SK-N-SH (cell line): ENCODE measurements around the gene GSS. TPM values are rescaled to one million over a fixed set of nuclear protein-coding genes. Genes with fewer than 3 reads are reported as not detected.

ENCODE experiments used
- CTCF ChIA-PET: fragments of 300-600, 350-600 bp; formaldehyde crosslinking; extraction: SDS; loops from one replicate; lab custom pipeline; 2021; lab: Yijun Ruan, JAX
- POLR2A ChIA-PET: fragments of 350-600 bp; sonication (Branson Sonifier 250); formaldehyde crosslinking; extraction: SDS; loops from one replicate; lab custom pipeline; 2020; ENCODE audit warnings: antibody characterized with exemption, inconsistent platforms; lab: Yijun Ruan, JAX
- DNase-seq: peaks from one replicate; pipeline ENCODE4 v3.0.0; 2012
- H2AFZ ChIP-seq: fragments of 200-600 bp; sonication (generic); 2 replicates; pipeline ENCODE4 v1.8.1; 2016; ENCODE audit warnings: antibody characterized with exemption, mild to moderate bottlenecking, low read depth
- H3F3A ChIP-seq: fragments of 200-600 bp; sonication (generic); replicated peaks from 2 replicates; pipeline ENCODE3; 2016; ENCODE audit warnings: antibody characterized with exemption, mild to moderate bottlenecking; ENCODE audit not compliant: insufficient read depth
- H3K27ac ChIP-seq, 2 experiments: fragments of 200-500 bp in 1 of 2; fragments of 200-600 bp in 1 of 2; sonication (Bioruptor generic) in 1 of 2; sonication (generic), shearing (Covaris generic) in 1 of 2; 2 replicates each; pipeline versions ENCODE4 v1.5.1 to v1.6.1; 2014 to 2016; ENCODE audit warnings: low read depth in 2 of 2, inconsistent platforms in 1 of 2, low read length in 1 of 2, mild to moderate bottlenecking in 1 of 2, mixed read lengths in 1 of 2
- H3K27me3 ChIP-seq: fragments of 200-600 bp; sonication (generic), shearing (Covaris generic); 2 replicates; pipeline ENCODE4 v1.6.1; 2016; ENCODE audit warnings: mixed run types; ENCODE audit not compliant: insufficient read depth
- H3K36me3 ChIP-seq, 2 experiments: fragments of 200-500 bp in 1 of 2; fragments of 200-600 bp in 1 of 2; sonication (Bioruptor generic) in 1 of 2; sonication (generic) in 1 of 2; replicated peaks in 1 of 2; 2 replicates each; pipeline versions ENCODE3 to v1.5.1; 2014 to 2016; ENCODE audit warnings: low read length in 1 of 2, mild to moderate bottlenecking in 1 of 2; ENCODE audit not compliant: insufficient read depth in 2 of 2, control insufficient read depth in 1 of 2
- H3K4me1 ChIP-seq, 2 experiments: fragments of 200-500 bp in 1 of 2; fragments of 200-600 bp in 1 of 2; sonication (Bioruptor generic) in 1 of 2; sonication (generic), shearing (Covaris generic) in 1 of 2; 2 replicates each; pipeline versions ENCODE4 v1.5.1 to v1.6.1; 2014 to 2016; ENCODE audit warnings: low read depth in 1 of 2, low read length in 1 of 2, mixed run types in 1 of 2; ENCODE audit not compliant: insufficient read depth in 2 of 2, control insufficient read depth in 1 of 2
- H3K4me2 ChIP-seq: fragments of 200-600 bp; sonication (generic), shearing (Covaris generic); 2 replicates; pipeline ENCODE4 v1.6.1; 2017; ENCODE audit warnings: mixed run types
- H3K4me3 ChIP-seq, 2 experiments: fragments of 200-500 bp in 1 of 2; fragments of 200-600 bp in 1 of 2; sonication (Bioruptor generic) in 1 of 2; sonication (generic), shearing (Covaris generic) in 1 of 2; 2 replicates each; pipeline versions ENCODE4 v1.5.1 to v1.8.1; 2014 to 2016; ENCODE audit warnings: low read depth in 2 of 2, inconsistent platforms in 1 of 2, low read length in 1 of 2, mild to moderate bottlenecking in 1 of 2, mixed read lengths in 1 of 2, moderate library complexity in 1 of 2
- H3K79me2 ChIP-seq: fragments of 200-600 bp; sonication (generic); 2 replicates; pipeline ENCODE4 v1.8.1; 2017; ENCODE audit warnings: mild to moderate bottlenecking; ENCODE audit not compliant: insufficient read depth
- H3K9ac ChIP-seq: fragments of 200-600 bp; sonication (generic); 2 replicates; pipeline ENCODE4 v1.6.1; 2017; ENCODE audit warnings: mixed run types
- H3K9me2 ChIP-seq: fragments of 200-600 bp; sonication (generic); 2 replicates; pipeline ENCODE4 v1.6.1; 2017; ENCODE audit warnings: mixed run types
- H3K9me3 ChIP-seq: fragments of 200-600 bp; sonication (generic); 2 replicates; pipeline ENCODE4 v1.6.1; 2017; ENCODE audit warnings: mixed run types, mild to moderate bottlenecking, moderate library complexity
- H4K20me1 ChIP-seq: fragments of 200-600 bp; sonication (generic); 2 replicates; pipeline ENCODE4 v1.6.1; 2017; ENCODE audit warnings: mild to moderate bottlenecking, mixed run types; ENCODE audit not compliant: insufficient read depth
- CHD2 ChIP-seq: fragments of 150-350 bp; IDR thresholded peaks from 2 replicates; pipeline ENCODE4 v1.6.1; 2018; ENCODE audit warnings: low read length; ENCODE audit not compliant: partially characterized antibody
- CTCF ChIP-seq: fragments of 200-600 bp; sonication (generic); IDR thresholded peaks from 2 replicates; pipeline ENCODE4 v1.6.1; 2017; ENCODE audit warnings: antibody characterized with exemption, mild to moderate bottlenecking, moderate library complexity
- EZH2phosphoT487 ChIP-seq: fragments of 200-600 bp; sonication (generic); IDR thresholded peaks from 2 replicates; pipeline ENCODE4 v1.6.1; 2017; ENCODE audit warnings: low read depth, mixed run types, mild to moderate bottlenecking, antibody characterized with exemption, moderate library complexity, borderline replicate concordance
- FOXJ3 ChIP-seq: sonication (generic); formaldehyde crosslinking; IDR thresholded peaks from 2 replicates; pipeline ENCODE4 v1.5.1; 2020; ENCODE audit warnings: mild to moderate bottlenecking, missing genetic modification reagents
- GABPA ChIP-seq: IDR thresholded peaks from 2 replicates; pipeline ENCODE4 v1.4.0; 2012; ENCODE audit warnings: low read depth, mild to moderate bottlenecking
- GATA2 ChIP-seq: sonication (generic); formaldehyde crosslinking; IDR thresholded peaks from 2 replicates; pipeline ENCODE4 v1.5.0; 2020; ENCODE audit warnings: mild to moderate bottlenecking, missing genetic modification reagents
- MEF2A ChIP-seq: IDR thresholded peaks from 2 replicates; pipeline ENCODE4 v1.4.0; 2012; ENCODE audit warnings: low read depth, borderline replicate concordance
- MXI1 ChIP-seq: IDR thresholded peaks from 2 replicates; pipeline ENCODE4 v1.6.1; 2012; ENCODE audit warnings: mild to moderate bottlenecking, low read depth, low read length, improper control_type of control experiment
- RAD21 ChIP-seq: IDR thresholded peaks from 2 replicates; pipeline ENCODE4 v1.6.1; 2012; ENCODE audit warnings: mild to moderate bottlenecking, low read length
- RXRA ChIP-seq: IDR thresholded peaks from 2 replicates; pipeline ENCODE4 v1.4.0; 2012; ENCODE audit warnings: low read depth, mild to moderate bottlenecking, borderline replicate concordance
- TAF1 ChIP-seq: IDR thresholded peaks from 2 replicates; pipeline ENCODE4 v1.6.1; 2012; ENCODE audit warnings: low read depth, mild to moderate bottlenecking, low read length, moderate library complexity, borderline replicate concordance
- TEAD4 ChIP-seq: IDR thresholded peaks from 2 replicates; pipeline ENCODE4 v1.4.0; 2012; ENCODE audit warnings: mild to moderate bottlenecking, borderline replicate concordance; ENCODE audit not compliant: insufficient read depth
- WGBS: methylation state at CpG from one replicate; pipeline ENCODE4 v1.1.6; 2017; ENCODE audit warnings: low lambda C conversion rate; 5-methylcytosine and 5-hydroxymethylcytosine counted together
- polyA plus RNA-seq, 3 experiments: library from polyadenylated mRNA; depleted of rRNA; stranded (reverse); fragments of >200 nt; gene quantifications; 2 replicates each; pipeline ENCODE4 v1.2.3, GENCODE V29; 2012
- TF ChIP-seq, protein P1 (sequence below): IDR thresholded peaks from 2 replicates; pipeline ENCODE4 v1.4.0; 2012; ENCODE audit warnings: low read depth, borderline replicate concordance
- TF ChIP-seq, protein P2 (sequence below): IDR thresholded peaks from 2 replicates; pipeline ENCODE4; 2012
- TF ChIP-seq, protein P3 (sequence below): IDR thresholded peaks from 2 replicates; pipeline ENCODE4 v1.4.0; 2012; ENCODE audit warnings: low read depth, borderline replicate concordance
- TF ChIP-seq, protein P4 (sequence below): IDR thresholded peaks from 2 replicates; pipeline ENCODE4 v1.4.0; 2012; ENCODE audit warnings: low read depth

GSS gene
- polyA plus RNA-seq, 1 of the 3 experiments (the other 2 are of a cell fraction): 95.6 TPM

- Histone ChIP-seq H3K79me2 (no peaks in the 10 kb centered on the region), H4K20me1 (no peaks in the 10 kb centered on the region), H3K36me3 (peaks cover 0 to 9% of the 10 kb centered on the region in 2 experiments), H3K4me3 (no peak overlapping the region), H3K9ac (no peak overlapping the region), H3K9me3 (no peaks in the 10 kb centered on the region), H3K4me2 (no peak overlapping the region), H3K27me3 (no peaks in the 10 kb centered on the region), H3F3A (no peaks in the 10 kb centered on the region), H3K27ac (no peak overlapping the region), H3K4me1 (no peaks in the 10 kb centered on the region; a peak in 1 of 4 replicates), H2AFZ (no peak overlapping the region), H3K9me2 (no peaks in the 10 kb centered on the region)
- WGBS: 92% methylated on average over 10 of the region's 11 CpGs
- TF ChIP-seq RAD21: no peak
- TF ChIP-seq, protein P1, sequence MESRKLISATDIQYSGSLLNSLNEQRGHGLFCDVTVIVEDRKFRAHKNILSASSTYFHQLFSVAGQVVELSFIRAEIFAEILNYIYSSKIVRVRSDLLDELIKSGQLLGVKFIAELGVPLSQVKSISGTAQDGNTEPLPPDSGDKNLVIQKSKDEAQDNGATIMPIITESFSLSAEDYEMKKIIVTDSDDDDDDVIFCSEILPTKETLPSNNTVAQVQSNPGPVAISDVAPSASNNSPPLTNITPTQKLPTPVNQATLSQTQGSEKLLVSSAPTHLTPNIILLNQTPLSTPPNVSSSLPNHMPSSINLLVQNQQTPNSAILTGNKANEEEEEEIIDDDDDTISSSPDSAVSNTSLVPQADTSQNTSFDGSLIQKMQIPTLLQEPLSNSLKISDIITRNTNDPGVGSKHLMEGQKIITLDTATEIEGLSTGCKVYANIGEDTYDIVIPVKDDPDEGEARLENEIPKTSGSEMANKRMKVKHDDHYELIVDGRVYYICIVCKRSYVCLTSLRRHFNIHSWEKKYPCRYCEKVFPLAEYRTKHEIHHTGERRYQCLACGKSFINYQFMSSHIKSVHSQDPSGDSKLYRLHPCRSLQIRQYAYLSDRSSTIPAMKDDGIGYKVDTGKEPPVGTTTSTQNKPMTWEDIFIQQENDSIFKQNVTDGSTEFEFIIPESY: no peak
- TF ChIP-seq, protein P2, sequence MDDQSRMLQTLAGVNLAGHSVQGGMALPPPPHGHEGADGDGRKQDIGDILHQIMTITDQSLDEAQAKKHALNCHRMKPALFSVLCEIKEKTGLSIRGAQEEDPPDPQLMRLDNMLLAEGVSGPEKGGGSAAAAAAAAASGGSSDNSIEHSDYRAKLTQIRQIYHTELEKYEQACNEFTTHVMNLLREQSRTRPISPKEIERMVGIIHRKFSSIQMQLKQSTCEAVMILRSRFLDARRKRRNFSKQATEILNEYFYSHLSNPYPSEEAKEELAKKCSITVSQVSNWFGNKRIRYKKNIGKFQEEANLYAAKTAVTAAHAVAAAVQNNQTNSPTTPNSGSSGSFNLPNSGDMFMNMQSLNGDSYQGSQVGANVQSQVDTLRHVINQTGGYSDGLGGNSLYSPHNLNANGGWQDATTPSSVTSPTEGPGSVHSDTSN: no peak
- TF ChIP-seq GATA2 (CRISPR knock-in tag): no peak
- TF ChIP-seq, protein P3, sequence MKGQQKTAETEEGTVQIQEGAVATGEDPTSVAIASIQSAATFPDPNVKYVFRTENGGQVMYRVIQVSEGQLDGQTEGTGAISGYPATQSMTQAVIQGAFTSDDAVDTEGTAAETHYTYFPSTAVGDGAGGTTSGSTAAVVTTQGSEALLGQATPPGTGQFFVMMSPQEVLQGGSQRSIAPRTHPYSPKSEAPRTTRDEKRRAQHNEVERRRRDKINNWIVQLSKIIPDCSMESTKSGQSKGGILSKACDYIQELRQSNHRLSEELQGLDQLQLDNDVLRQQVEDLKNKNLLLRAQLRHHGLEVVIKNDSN: no peak
- no peak for TF ChIP-seq MXI1
- DNase-seq: no peak
- CTCF ChIA-PET: no interaction called here
- POLR2A ChIA-PET: no interaction called here
Measured at GRCh38 chr20:34990231-34990630, 34.6 kb upstream of the GSS start.

DNA sequence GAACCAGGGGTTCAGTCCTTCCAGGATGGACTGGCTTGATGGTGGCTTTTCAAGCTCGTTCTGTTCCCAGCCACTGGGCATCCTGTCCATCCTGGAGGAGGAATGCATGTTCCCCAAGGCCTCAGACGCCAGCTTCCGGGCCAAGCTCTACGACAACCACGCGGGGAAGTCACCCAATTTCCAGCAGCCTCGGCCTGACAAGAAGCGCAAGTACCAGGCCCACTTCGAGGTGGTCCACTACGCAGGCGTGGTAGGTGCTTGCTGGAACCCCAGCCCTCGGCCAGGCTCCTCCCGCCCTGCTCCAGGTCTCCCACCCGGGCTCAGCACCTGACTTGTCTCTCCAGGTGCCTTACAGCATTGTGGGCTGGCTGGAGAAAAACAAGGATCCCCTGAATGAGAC, 34.1 kb upstream of the GSS start:
- 84% methylated on average over 3 of the region's 14 CpGs for WGBS
- POLR2A ChIA-PET: no interaction called here
- CTCF ChIA-PET: no interaction called here

More for the DNA sequence above, 34.1 kb upstream of the GSS start:
- no peak overlapping the region for H3K9ac ChIP-seq
- H3K27me3 ChIP-seq: no peaks in the 10 kb centered on the region
- H3K36me3 ChIP-seq: peaks cover 0 to 9% of the 10 kb centered on the region in 2 experiments
- no peaks in the 10 kb centered on the region for H3K9me3 ChIP-seq
- H3K79me2 ChIP-seq: no peaks in the 10 kb centered on the region
- H3K9me2 ChIP-seq: no peaks in the 10 kb centered on the region
- TF ChIP-seq, protein P3: no peak
- no peak for TF ChIP-seq RXRA
- no peak for TF ChIP-seq GABPA
- TF ChIP-seq RAD21: no peak
- no peak for TF ChIP-seq FOXJ3 (CRISPR knock-in tag)
- TF ChIP-seq, protein P2: no peak
- TF ChIP-seq, protein P4, sequence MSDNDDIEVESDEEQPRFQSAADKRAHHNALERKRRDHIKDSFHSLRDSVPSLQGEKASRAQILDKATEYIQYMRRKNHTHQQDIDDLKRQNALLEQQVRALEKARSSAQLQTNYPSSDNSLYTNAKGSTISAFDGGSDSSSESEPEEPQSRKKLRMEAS: no peak
- no peak for TF ChIP-seq EZH2phosphoT487
- no peak for TF ChIP-seq MEF2A
- TF ChIP-seq GATA2 (CRISPR knock-in tag): no peak
- TF ChIP-seq CHD2: no peak
- no peak for TF ChIP-seq CTCF
- TF ChIP-seq TAF1: no peak
- TF ChIP-seq TEAD4: no peak
- DNase-seq: no peak
- no peak overlapping the region for H3K4me3 ChIP-seq
- no peak overlapping the region for H2AFZ ChIP-seq
- H3K27ac ChIP-seq: no peak overlapping the region
- no peak overlapping the region for H3K4me2 ChIP-seq
- no peaks in the 10 kb centered on the region for H4K20me1 ChIP-seq
- no peaks in the 10 kb centered on the region for H3F3A ChIP-seq
- H3K4me1 ChIP-seq: no peaks in the 10 kb centered on the region; a peak in 1 of 4 replicates
